ENCODE results near the gene AFDN.

The AFDN gene

DNA sequence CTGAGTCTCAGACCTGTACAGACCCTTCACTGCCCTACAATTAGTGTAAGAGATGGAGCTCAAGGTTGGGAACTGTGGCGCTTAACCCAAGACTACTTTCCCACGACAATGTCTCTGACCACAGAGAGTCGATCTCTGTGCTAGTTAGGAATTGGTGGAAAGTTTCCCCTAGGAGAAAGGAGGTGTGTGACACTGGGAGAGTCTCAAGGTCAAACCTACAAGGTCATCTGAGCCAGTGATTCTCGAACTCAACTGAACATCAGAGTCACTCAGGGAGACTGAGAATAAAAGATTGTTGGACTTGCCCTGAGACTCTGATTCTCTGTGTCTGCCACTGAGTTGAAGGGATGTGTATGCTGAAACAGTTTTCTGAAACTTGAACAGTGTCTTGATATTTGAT is 9.7 kb upstream of the AFDN start:
- no peak for DNase-seq

DNA sequence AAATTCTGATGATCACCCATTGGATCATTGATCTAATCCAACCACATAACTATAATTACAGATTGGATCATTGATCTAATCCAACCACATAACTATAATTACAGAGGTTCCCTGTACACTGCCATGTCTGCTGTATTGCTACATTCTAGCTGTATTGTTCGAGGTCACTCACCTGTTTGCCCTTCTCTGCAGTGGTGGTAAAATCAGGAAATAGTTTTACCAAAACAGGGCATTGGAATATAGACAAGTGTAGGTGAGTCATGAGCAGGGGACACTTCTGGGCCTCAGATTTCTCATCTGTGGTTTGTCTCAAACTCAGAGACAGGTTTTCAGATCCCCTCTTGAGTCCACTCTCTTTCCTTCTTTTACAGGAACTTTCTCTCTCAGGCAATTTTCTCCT is 9.0 kb upstream of the AFDN start:
- no peak for DNase-seq

DNA sequence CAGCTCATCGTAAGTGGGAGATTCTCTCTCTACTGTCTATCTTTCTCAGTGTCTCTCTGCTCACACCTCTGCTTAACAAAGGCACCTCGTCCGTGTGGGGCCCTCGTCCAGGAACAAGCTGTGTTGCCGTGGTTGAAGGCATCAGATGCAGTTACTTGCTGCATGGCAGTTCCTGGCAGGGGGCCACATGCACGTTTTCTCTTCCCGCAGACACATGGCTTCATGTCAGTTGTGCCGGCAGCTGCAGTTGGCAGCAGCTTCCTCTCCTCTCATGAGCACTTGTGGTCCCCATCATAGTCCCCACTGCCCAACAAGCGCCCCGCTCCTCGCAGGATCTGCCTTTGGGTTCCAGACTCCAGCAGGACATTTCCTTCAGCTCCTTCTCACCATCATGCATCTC is 7.1 kb upstream of the AFDN start:
- no peak for DNase-seq

DNA sequence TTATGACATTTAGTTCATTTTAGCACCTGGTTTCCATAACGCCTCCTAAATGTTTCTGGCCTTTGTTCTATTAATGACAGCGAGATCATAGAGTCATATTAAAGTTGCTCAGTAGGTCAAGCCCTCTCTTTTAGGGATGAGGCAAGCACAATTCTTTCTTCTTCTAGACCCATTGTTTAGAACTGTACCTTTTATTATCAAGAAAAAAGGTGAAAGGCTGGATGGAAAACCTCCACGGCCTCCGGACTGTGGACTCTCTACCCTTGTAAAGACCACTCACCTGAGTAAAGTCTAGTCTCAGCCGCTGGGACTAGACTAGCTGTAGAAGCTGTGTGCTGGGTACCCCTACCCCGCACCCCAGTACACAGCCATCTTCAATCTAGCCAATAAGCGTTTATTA is 6.0 kb upstream of the AFDN start:
- DNase-seq, result no peak

DNA sequence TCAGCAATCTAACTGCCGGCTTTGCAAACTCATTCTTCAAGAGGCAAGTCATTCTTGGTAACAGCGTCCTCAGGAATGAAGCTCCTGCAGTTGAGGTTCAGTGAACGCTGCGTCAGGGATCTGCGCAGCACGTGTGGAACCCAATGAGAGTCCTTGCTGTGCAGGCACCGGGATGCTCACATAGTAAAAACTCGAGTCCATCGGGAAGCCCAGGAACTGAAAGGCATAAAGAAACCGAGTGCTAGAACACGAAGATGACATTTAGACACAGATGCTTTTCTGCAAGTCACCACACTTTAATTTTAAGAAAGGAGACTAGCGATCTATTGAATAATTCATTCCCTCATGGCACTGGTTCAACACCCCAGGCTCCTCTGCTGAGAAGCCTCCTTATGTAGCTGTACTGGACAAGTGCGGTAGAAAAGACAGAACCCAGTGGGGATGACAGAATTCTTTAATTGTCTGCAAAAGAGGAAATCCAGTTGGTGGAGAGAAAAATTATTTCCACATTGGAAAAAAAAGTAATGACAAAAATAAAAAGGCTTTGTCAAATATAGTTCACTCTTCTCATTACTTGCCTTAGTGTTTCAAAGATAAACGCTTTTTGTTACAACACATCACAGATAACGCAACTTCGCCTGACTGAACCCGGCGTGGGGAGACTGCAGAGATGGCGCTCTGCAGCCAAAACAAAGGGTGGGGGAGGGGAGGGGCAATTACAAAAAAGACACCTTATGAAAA is 1.9 kb upstream of the AFDN start:
- no peak for DNase-seq

DNA sequence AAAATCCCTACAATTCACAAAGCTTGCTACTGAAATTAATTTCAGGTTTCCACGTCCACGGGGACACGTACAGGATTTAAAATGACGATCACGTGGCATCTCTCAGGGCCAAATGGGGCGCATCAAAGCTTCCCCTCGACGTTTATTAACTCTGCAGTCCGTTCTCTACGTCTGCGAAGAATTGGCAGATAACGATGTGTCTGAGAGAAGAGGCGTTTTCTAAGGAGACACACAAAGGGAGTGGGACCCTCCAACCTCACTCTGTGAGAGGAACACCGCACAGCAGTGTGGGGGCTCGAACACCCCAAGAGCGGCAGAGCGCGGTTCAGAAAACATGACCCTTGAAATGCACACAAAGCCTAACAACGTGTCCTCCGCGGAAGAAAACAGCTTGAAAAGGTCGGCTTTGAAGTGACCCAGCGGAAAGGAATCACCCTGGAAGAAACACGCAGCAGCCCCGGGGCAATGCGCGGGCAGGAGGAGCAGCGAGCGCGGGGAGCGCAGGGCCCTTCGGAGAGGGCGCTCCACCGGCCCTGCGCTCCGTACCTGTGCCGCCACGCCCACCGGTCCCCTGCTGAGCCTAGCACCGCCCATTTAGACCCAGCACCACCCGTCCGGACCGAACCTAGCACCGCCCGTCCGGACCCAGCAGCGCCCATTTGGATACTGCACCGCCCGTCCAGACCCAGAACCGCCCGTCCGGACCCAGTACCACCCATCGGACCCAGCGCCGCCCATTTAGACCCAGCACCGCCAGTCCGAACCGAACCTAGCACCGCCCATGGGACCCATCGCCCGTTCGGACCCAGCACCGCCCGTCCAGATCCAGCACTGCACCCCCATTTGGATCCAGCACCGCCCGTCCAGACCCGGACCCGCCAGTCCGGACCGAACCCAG is 1.1 kb upstream of the AFDN start:
- peak; percentile 12 for DNase-seq

DNA sequence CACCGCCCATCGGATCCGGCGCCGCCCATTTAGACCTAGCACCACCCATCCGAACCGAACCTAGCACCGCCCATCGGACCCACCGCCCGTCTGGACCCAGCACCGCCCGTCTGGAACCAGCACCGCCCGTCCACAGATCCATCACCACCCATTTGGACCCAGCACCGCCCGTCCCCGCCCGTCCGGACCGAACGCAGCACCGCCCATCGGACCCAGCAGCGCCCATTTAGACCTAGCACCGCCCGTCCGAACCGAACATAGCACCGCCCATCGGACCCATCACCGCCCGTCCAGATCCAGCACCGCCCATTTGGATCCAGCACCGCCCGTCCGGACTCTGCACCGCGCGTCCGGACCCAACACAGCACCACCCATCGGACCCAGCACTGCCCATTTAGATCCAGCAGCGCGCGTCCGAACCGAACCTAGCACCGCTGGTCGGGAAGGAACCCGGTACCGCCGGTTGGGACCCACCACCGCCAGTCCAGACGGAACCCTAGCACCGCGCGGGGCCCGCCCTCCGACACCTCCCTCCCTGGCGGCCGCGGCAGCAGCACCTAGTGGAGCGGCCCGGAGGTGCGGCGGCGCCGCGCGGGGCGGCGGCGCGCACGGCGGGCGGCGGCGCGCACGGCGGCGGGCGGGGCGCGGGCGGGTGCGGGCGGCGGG is 348 bp upstream of the AFDN start:
- DNase-seq, result peak; percentile 46

DNA sequence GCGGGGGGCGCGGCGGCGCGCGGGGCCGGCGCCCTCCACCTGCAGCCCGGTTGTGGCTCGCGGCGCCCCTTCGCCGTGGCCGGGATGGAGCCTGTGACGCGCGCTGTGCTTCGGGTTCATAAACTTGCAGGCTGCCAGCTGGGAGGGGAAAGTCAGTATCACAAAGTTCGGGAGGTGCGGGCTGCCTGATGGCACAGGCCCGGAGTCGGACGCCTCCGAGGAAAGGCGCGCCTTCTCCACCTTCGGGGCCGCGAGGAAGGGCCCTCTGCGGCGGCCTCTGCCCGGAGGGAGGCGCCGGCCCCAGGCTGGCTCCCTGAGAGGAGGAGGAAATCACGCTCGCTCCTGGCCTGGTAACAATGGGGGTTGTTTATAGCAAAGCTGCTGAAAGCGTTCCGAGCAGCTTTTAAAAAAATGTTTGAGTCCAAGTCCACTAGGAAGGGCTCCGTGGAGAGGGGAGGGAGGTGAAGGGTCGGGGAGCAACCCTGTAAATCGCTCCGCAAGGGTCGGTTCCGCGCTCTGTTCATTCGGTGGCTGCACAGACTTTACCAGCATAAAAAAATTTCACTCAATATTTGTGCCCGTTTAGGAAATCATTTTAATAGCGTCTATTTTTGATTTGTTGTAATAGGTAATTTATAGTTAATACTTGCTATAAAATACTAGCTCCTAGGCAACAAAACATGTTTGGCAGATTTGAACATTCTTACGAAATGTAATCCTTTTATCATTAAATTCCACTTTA is 1.0 kb downstream of the AFDN start:
- DNase-seq, result peak; percentile 5

DNA sequence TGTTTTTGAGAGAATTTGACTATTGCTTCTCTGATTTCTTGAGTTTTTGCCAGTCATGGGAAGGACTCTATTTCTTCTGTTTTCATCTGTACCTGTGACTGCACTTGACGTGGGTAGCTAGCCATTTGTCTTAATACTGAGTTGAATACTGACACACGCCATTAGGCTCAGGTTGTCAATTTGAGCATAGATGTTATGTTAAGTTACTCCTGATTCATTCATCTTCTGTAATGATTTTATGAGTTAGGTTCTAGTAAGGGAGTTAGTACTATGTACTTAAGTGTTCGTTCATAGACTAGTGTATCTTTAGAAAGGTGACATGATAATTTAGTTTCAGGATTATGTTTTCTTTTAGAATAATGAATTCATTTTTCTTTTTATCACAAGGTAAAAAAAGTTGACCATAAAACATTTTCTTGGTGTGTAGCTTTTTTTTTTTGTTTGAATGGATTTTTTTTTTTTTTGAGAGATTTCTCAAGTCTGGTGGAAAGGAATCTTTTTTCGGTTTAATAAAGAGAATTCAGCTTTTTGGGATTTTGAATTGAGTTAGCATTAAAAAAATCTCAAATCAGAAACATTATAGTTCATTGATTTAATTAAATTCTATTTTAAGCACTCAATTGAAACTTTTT is 1.7 kb downstream of the AFDN start:
- no peak for DNase-seq

DNA sequence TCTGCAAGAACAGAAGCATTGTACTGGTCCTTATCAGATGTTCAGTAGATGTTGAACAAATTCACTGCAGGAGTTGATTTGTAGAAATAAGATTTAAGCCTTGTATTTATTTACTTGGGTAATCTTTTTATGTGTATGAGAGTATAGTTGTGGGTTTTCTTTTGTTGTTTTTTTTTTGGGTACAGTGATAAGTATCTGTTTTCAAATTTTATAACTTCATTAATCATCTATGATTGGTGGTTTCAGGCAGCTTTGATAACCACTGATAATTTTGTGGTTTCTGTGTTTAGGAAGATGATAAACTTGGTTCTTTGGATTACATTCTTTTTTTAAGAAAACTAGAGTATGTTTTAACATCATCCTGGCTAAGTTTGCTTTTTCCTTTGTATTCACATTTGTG is 2.8 kb downstream of the AFDN start:
- no peak for DNase-seq

DNA sequence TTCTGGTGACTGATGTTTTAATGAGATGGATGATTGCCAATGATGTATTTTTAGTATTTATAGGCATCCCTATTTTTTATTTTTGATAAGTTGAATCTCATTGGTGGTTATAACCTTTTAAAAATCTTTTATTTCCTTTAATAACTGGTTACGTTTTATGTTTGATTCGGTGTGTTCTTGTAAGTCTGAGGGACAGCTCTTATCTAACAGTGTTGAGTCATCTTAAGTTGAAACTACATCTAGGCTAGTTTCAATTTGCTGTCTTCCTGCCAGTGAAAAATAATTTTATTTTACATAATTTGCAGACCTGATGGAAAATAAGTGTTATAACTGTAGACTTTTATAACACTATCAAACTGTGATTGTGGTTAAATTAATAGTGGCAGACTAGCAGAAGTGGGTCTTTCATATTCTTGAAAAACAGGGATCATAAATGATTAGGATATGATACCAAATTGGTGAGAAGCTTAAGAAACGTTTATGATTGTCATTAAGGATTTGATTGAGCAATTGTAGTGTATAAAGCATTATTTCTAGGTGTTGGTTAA is 4.6 kb downstream of the AFDN start:
- DNase-seq, result no peak

DNA sequence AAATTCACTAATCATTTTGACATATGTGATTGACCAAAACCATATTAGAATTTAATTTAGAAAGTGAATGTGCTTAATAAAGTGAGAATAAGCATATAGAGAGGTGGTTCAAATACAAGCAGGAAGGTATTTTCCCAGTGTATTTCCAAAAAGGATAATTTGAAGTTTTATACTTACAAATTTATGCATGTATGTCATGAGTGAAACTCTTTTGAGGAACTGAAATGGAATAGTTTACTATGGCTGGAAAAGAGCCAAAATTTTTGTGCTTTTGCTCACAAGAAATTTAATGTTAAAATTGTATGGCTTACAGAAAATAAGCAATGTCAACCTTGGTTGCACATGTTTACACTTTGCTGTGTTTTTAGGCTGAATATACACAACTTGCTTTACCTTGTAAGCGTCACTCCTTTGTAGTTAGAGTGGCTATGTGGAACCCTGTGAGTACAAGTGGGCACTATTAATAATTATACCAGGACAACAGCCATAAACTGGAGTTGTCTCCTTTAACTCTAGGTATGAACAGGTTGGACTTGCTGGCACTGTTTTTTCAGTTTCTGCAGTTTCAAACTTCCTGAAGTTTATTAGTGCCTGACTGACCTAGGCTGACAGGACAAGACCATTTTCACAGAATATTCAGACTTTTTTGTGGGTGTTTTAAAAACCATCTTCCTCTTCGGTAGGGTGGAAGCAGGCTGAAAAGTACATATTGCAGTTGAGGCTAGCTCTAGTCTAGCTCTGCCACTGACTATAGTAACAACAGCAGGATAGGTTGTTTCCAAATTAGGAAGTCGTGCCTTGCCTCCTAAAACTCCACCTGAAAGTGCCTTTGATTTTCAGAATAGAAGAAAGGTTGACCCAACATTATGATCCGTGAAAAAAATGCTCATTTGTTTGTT is 6.0 kb downstream of the AFDN start:
- no peak for DNase-seq

DNA sequence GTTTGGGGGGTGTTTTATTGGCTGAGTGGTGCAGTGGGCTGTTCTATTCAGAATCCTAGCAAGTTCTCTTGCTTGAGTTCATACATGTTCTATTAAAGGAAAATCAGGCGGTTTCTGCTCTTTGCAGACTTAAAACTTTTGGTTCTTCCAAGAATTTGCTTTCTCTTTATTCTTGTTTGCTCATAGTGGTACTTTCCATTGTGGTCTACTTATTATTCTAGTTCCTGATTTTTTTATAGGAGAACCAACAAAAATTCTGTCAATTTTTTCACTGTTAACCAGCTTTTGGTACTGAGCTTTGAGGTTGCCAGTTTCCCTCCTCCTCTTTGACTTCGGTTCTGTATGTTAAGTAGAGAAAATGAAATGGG is 6.7 kb downstream of the AFDN start:
- no peak for DNase-seq

DNA sequence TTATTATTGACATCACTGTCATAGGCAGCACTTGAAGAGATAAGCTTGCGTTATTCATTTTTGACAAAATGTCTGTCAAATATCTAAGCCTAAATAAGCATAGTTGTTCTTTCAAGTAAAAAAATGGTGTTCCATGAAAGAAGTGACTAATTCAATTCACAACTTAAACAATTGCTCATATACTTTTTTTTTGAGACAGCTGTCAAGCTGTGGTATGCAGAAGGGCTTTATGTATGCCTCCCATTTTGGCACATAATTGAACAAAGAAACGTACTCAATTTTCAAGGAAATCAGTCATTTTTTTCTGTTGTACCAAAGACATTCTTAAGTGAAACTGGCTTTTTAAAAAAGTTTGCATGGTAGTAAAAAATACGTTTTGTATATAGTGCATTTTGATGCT is 8.5 kb downstream of the AFDN start:
- DNase-seq, result no peak

DNA sequence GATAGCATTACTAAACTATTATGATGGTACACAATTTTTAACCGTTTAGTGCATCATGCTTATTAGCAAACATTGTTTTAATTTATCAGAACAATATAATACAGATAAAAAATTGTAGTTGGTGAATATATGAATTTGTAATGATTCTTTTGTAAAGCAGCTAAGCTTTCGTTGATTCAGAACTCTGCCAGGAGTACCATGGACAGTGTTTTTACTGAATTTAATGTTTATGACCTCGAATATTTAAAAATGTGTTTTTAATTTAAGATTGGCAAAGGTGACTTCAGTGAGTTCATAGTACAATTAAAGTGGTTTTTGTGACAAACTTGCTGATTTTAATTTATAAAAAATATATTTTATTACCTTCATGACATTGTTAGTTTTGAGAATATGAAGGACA is 10.0 kb downstream of the AFDN start:
- no peak for DNase-seq

DNA sequence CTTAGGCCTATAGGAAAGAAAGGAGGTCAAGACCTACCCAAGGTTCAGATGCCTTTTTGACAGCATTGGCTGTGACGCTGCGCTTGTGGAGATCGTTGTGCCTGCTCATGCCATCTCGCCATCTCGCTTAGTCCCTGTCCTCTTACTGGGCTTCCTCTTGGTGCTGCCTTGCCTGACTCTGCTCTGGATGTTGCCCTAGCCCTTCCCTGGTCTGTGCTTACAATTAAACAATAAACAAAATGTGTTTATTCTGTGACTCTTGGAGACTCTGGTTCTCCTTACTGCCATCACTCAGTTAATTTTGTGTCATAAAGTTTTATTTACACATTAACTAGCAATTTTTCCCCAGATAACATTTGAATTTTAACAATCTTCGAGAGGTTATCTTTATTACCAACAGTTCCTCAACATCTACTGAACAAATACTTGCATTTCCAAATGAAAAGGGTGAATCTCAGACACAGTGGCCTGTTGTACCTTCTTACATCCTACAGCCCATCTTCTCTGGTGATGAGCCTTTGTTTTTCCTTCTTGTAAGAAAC is 11.6 kb downstream of the AFDN start:
- no peak for DNase-seq

DNA sequence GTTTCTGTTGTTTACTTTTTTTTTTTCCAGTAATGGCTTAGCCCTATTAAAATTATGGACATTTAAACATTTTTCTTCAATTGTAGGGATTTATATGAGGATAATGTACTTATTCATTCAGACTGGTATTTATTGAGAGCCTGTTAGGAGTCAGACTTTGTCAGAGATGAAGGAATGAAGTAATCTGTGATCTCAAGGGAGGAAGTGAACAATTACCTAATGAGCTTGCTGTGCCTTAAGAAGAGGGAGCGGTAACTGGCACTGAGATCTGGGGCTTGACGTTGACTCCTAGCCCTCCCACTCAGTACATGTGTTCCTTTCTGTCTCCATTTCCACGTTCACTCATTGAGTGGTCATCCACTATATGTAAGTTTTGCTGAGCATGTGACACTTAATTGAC is 12.6 kb downstream of the AFDN start:
- DNase-seq, result no peak

DNA sequence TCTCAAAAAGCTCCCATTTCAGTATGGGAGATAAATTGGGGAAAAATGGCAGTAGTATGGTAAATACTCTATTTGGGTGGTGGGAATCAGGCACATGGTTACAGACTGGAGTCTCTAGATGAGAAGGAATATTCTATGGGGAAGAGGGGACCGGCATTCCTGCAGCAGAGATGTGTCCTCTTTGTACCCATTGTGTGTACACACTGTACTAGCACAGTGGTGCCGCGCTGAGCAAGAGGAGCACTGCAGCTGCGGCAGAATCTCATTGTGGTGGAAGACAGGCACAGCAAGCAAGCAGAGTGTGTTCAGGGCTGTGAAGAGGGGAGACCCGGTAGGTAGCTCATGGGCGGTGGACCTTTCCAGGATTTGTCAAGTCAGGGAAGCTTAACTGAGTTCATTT is 13.0 kb downstream of the AFDN start:
- no peak for DNase-seq

DNA sequence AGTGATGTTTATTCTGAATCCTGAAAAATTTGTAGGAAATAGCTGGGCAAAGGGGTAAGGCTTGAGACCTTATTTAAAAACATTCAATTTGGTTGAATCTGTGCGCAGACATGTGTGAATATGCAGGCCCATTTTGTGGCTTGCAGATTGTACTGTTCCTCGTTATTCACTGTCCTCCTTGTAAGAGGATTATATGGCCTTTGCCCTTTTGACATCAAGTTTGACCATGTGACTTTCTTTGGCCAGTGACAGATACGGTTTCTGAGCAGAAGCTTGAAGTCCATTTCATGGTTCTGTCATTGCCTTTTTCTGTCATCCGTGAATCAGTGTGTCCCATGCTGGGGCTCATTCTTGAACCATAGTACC is 13.4 kb downstream of the AFDN start:
- no peak for DNase-seq

DNA sequence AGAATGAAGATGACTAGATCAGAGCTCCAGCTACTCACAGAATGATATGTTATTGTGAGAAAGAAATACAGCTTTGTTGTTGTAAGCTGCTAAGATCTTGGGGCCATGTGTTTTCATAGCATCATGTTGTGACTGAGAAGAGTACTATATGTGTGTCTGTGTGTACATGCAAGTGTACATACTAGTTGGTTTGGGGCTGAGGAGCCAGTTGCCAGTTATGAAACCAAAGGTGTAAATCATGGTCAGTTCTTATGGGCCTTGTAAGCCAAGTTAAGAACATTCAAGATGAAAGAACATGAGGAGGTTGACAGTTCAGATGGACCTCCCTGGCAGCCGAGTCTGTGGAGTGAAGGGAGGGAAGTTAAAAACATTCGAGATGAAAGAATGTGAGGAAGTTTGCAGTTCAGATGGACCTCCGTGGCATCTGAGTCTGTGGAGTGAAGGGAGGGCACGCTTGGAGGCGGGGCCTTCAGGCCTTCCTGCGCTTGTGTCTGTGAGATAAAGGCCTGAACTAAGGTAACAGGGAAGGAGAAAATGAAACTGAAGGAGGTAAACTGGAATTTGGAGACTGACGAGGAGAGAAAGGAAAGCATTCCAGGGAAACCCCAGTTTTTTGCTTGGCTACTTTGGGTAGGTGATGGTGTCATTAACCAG is 13.9 kb downstream of the AFDN start:
- no peak for DNase-seq

DNA sequence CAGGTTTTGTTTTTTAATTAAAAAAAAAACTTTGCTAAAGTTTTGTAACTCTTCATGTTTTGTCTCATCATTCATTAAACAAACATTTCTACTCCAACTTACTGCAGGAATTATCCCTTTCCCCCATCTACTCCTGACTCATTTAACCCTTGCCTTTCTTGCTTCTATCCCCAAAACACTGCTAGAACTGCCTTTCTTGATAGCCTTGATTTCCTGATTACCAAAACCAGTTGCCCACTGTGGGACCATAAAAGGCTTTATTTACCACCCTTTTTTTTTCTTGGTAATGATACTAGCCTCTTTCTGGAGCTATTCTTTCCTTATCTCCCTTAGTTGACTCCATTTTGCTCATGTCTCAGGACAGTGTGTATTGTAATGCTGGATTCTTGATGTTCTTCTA is 15.3 kb downstream of the AFDN start:
- DNase-seq, result no peak

All from activated T-cell treated with anti-CD3 and anti-CD28 coated beads for 4 hours (primary cell).